Measurements from ENCODE around the gene MASP2.
"Not testable (repeated sequence)": the region's sequence is repeated elsewhere in the genome, so short reads cannot be mapped to it uniquely, and the experiment has no call there.

DNA sequence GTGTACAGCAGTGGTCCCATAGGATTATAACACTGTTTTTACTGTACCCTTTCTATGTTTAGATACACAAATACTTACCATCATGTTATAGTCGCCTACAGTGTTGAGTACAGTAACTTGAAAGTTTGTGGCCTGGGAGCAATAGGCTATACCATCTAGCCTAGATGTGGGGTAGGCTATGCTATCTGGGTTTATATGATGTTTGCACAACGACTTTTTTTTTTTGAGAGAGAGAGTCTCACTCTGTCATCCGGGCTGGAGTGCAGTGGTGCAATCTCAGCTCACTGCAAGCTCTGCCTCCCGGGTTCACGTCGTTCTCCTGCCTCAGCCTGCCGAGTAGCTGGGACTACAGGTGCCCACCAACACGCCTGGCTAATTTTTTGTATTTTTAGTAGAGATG, 27.7 kb downstream of the MASP2 start:
- TF ChIP-seq, protein P1, sequence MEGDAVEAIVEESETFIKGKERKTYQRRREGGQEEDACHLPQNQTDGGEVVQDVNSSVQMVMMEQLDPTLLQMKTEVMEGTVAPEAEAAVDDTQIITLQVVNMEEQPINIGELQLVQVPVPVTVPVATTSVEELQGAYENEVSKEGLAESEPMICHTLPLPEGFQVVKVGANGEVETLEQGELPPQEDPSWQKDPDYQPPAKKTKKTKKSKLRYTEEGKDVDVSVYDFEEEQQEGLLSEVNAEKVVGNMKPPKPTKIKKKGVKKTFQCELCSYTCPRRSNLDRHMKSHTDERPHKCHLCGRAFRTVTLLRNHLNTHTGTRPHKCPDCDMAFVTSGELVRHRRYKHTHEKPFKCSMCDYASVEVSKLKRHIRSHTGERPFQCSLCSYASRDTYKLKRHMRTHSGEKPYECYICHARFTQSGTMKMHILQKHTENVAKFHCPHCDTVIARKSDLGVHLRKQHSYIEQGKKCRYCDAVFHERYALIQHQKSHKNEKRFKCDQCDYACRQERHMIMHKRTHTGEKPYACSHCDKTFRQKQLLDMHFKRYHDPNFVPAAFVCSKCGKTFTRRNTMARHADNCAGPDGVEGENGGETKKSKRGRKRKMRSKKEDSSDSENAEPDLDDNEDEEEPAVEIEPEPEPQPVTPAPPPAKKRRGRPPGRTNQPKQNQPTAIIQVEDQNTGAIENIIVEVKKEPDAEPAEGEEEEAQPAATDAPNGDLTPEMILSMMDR (IDR thresholded peaks at IDR 0.05) = not testable (repeated sequence)
- TF ChIP-seq ZFX (IDR thresholded peaks at IDR 0.05; ENCODE audit: borderline replicate concordance) = not testable (repeated sequence)
